Spleen (tissue), 7 donors: ENCODE data around the gene IL18.

Experiments
- POLR2A ChIP-seq, 3 donors: fragments of 450-650 bp; IDR thresholded peaks; one replicate each; pipeline ENCODE4 v1.5.1; 2017; ENCODE audit warnings: antibody characterized with exemption in 3 of 3, mild to moderate bottlenecking in 1 of 3
- POLR2AphosphoS5 ChIP-seq, 3 donors: sonication (generic); formaldehyde crosslinking; IDR thresholded peaks; one replicate each; pipeline ENCODE4 v1.5.1; 2017; ENCODE audit warnings: antibody characterized with exemption in 3 of 3
- TF ChIP-seq, protein P1 (sequence below), 11 experiments: fragments of 200-600 bp in 7 of 11; fragments of 450-650 bp in 4 of 11; sonication (generic) in 4 of 11; IDR thresholded peaks in 8 of 11; conservative IDR thresholded peaks in 3 of 11; 1 replicate in 7 of 11; 2 replicates in 4 of 11; pipeline versions ENCODE4 v1.4.0 to v1.8.0; 2016 to 2021; ENCODE audit warnings: antibody characterized with exemption in 11 of 11, inconsistent platforms in 4 of 11, mild to moderate bottlenecking in 1 of 11
- donor health status: DM: no; HTN: no; CAD: no; lungs with moderate emphysema.
- donor health status: DM: no; HTN: no; CAD: no.
- donor health status: DM: no; HTN: no; CAD: no.

DNA sequence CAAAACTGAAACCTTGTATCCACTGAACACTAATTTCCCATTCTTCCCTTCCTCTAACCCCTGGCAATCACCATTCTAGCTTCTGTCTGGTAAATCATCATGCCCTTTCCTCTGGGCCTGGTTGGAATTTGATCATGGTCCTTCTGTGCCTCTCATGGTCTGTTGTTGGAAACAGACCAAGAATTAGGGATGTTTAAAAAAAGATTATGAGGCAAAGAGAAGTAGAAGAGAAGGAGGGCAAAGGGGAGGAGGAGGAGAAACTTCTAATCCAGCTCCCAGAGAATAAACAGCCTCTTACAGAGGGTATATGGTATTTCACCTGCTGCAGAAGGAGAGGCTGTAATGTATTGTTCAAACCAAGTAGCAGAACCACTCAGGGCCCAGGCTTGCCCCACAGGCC lies 22.0 kb upstream of the IL18 start:
- TF ChIP-seq, protein P1, sequence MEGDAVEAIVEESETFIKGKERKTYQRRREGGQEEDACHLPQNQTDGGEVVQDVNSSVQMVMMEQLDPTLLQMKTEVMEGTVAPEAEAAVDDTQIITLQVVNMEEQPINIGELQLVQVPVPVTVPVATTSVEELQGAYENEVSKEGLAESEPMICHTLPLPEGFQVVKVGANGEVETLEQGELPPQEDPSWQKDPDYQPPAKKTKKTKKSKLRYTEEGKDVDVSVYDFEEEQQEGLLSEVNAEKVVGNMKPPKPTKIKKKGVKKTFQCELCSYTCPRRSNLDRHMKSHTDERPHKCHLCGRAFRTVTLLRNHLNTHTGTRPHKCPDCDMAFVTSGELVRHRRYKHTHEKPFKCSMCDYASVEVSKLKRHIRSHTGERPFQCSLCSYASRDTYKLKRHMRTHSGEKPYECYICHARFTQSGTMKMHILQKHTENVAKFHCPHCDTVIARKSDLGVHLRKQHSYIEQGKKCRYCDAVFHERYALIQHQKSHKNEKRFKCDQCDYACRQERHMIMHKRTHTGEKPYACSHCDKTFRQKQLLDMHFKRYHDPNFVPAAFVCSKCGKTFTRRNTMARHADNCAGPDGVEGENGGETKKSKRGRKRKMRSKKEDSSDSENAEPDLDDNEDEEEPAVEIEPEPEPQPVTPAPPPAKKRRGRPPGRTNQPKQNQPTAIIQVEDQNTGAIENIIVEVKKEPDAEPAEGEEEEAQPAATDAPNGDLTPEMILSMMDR (IDR thresholded peaks at IDR 0.05 in 8 of 11, conservative IDR thresholded peaks at IDR 0.05 in 3 of 11): no peak
- TF ChIP-seq POLR2A (IDR thresholded peaks at IDR 0.05) (no peak), POLR2AphosphoS5 (IDR thresholded peaks at IDR 0.05) (no peak)
